Heart left ventricle (tissue), 13 donors: Measurements from ENCODE around the gene SNX30.

Experiments
- CTCF ChIP-seq, 12 donors: fragments of 200-600 bp; sonication (generic) in 4 of 12; IDR thresholded peaks; one replicate each; pipeline versions ENCODE4 v1.5.0 to v1.8.0; 2018 to 2022; ENCODE audit warnings: antibody characterized with exemption in 12 of 12, mild to moderate bottlenecking in 5 of 12
- POLR2A ChIP-seq, 2 donors: fragments of 450-650 bp; IDR thresholded peaks; one replicate each; pipeline ENCODE4 v1.6.1; 2017; ENCODE audit warnings: antibody characterized with exemption in 2 of 2, mild to moderate bottlenecking in 2 of 2, moderate library complexity in 2 of 2
- donor health status: ischemic (EF 13 %, LVEDD 7.1; RV severe dilation, severe dysfunction).
- donor health status: DM: no; HTN: yes; CAD: no.
- donor health status: DM: no; HTN: no; CAD: no.
- donor health status: ischemic (EF 25% LVEDD 6.9; RV normal size, moderate dysfunction).
- donor health status: ischemic (EF 25% LVEDD 5.7; RV mildly dilated, moderate dysfunction).
- donor health status: ischemic (EF 35%, LVEDD 5.7; RV mildly dilated, moderate dysfunction).
- donor health status: nonischemic (EF 11% LVEDD 7.7; RV severe dilation, severe dysfunction).
- donor health status: DM: yes; HTN: yes; CAD: no.
- donor health status: PGD.
- donor health status: ischemic (EF 29% LVEDD 5.4; RV normal size, mild dysfunction).
- donor health status: nonischemic (EF 23%, LVEDD 6.1; RV moderate dilation, normal function).

DNA sequence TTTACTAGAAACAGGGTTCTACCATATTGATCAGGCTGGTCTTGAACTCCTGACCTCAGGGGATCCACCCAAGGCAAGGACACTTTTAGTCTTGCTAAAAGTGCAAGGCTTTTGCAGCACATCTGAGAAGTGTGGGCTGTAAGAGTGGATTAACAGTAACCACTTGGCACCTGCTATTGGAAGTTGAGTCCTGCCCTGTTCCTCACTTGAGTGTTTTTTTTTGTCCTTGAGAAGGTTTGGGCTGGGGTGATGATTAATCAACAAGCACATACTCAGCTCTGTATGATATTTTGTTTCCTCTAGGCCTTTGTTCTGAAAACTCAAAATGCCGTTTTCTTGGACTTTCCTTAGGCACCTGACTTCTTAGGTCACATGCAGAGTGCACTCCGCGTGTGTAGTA is 37.4 kb downstream of the SNX30 start:
- TF ChIP-seq CTCF (IDR thresholded peaks at IDR 0.05) (no peak), POLR2A (IDR thresholded peaks at IDR 0.05) (no peak)
